ENCODE measurements around the gene ANKRD53. TPM values are rescaled to one million over a fixed set of nuclear protein-coding genes. Genes with fewer than 3 reads are reported as not detected.

The ANKRD53 gene
- total RNA-seq, 1 experiment from 2014 or later: not detected

Other genes with a start within 250 kb of the ANKRD53 start
- 0.14 TPM in 1 of 2 replicates, not detected in the other for gene ADD2, start 210.4 kb upstream of the ANKRD53 start, total RNA-seq (2022)
- not detected in 2 replicates for gene FIGLA, start 188.0 kb upstream of the ANKRD53 start, total RNA-seq (2022)
- gene CLEC4F, start 158.0 kb upstream of the ANKRD53 start, total RNA-seq (2022): not detected in 2 replicates
- gene CD207, start 142.8 kb upstream of the ANKRD53 start, total RNA-seq (2022): not detected in 2 replicates
- gene VAX2, start 78.1 kb upstream of the ANKRD53 start, total RNA-seq (2022): not detected in 2 replicates
- not detected in 2 replicates for gene ATP6V1B1, start 42.7 kb upstream of the ANKRD53 start, total RNA-seq (2022)
- 55.4 and 61.2 TPM in 2 replicates for gene TEX261, start 16.2 kb downstream of the ANKRD53 start, total RNA-seq (2022)
- gene NAGK, start 90.0 kb downstream of the ANKRD53 start, total RNA-seq (2022): 63.2 and 75.0 TPM in 2 replicates
- 16.2 and 18.7 TPM in 2 replicates for gene MCEE, start 151.6 kb downstream of the ANKRD53 start, total RNA-seq (2022)
- 54.7 and 67.8 TPM in 2 replicates for gene MPHOSPH10, start 152.0 kb downstream of the ANKRD53 start, total RNA-seq (2022)
- 3.6 and 4.0 TPM in 2 replicates for gene PAIP2B, start 248.5 kb downstream of the ANKRD53 start, total RNA-seq (2022)

All from Calu3 (cell line).